Astrocyte (in vitro differentiated cells and primary cell): ENCODE data around the gene MEGF8.

Experiments used
- EZH2 ChIP-seq: IDR thresholded peaks from 2 replicates; pipeline ENCODE4 v1.6.1; 2012; ENCODE audit warnings: mild to moderate bottlenecking, low read length, inconsistent platforms; ENCODE audit not compliant: insufficient read depth
- TF ChIP-seq, protein P1 (sequence below): IDR thresholded peaks from 2 replicates; pipeline ENCODE4 v1.5.1; 2011; ENCODE audit warnings: low read depth, mild to moderate bottlenecking, inconsistent platforms, low read length, moderate library complexity; ENCODE audit not compliant: insufficient read depth

DNA sequence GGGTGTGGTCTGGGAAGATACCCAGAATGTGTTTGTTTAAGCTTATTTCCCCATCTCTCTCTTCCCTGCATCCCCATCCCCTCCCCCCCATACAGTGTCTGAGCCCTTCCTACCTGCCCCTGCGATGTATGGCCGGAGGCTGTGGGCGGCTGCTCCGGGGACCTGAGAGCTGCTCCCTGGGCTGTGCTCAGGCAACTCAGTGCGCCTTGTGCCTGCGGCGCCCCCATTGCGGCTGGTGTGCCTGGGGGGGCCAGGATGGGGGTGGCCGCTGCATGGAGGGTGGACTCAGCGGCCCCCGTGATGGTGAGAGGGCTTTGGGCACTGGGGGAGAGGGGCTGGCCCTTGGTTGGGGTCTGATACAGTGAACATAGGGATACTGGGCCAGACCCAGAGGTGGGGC lies 42.9 kb downstream of the MEGF8 start:
- TF ChIP-seq, protein P1, sequence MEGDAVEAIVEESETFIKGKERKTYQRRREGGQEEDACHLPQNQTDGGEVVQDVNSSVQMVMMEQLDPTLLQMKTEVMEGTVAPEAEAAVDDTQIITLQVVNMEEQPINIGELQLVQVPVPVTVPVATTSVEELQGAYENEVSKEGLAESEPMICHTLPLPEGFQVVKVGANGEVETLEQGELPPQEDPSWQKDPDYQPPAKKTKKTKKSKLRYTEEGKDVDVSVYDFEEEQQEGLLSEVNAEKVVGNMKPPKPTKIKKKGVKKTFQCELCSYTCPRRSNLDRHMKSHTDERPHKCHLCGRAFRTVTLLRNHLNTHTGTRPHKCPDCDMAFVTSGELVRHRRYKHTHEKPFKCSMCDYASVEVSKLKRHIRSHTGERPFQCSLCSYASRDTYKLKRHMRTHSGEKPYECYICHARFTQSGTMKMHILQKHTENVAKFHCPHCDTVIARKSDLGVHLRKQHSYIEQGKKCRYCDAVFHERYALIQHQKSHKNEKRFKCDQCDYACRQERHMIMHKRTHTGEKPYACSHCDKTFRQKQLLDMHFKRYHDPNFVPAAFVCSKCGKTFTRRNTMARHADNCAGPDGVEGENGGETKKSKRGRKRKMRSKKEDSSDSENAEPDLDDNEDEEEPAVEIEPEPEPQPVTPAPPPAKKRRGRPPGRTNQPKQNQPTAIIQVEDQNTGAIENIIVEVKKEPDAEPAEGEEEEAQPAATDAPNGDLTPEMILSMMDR, result no peak
- TF ChIP-seq EZH2, result no peak
